Activated CD4-positive, alpha-beta T cell treated with anti-CD3 and anti-CD28 coated beads, Interleukin-10, Interleukin-2, amounts not matched to agents 100 ng/mL and 50 ng/mL, durations not matched to agents 16 hours and 8 hours (primary cell): Measurements from ENCODE around the gene SMIM44.
"Not testable (repeated sequence)": the region's sequence is repeated elsewhere in the genome, so short reads cannot be mapped to it uniquely, and the experiment has no call there.

Experiments
- DNase-seq: peaks from one replicate; pipeline ENCODE4 v3.0.0-alpha.2; 2020

SMIM44 gene

DNA sequence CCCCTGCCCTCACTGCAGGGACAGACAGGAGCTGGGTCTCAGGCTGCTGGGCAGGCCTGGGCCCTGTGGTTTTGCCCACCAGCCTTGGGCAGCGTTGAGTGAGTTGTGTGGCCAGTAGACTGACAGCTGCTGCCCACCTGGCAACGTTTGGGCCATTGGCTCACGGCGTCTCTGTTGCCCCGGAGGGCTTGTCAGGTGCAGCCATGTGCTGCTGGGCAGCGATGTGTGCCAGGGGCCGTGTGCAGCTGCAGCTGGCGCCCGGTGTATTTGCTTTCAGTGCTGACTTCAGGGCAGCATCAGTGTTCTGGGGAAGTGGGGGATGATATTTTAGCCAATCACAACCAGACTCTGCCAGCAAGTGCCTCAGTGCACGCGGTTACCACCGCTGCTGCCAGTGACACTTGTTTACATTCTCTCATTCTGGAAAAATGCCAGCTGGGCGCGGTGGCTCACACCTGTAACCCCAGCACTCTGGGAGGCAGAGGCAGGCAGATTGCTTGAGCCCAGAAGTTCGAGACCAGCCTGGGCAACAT lies 33.5 kb upstream of the SMIM44 start:
- DNase-seq = no peak

DNA sequence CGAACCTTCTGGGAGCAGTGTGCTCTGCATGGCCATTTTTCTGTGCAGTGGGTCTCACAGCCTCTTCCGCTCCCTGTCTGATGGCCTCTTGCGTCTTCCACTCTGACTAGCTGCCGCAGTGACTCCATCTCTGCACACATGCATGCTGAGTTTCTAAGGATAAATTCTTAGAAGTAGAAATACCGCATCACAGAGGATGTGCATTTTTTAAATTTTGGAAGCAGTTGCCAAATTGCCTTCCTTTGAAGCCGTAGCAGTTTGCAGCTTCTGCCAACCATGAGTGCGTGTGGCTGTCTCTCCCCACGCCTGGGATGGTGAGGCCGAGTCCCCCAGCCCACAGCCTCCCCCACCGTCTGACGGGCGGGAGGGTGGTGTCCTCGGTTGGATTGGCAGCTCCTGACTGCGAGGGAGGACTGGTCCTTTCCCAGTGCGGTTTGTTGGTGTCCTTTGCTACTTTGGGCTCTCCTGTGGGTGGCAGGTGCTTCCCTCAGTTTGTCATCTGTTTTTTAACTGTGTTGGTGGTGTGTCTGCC lies 32.7 kb upstream of the SMIM44 start:
- no peak for DNase-seq

DNA sequence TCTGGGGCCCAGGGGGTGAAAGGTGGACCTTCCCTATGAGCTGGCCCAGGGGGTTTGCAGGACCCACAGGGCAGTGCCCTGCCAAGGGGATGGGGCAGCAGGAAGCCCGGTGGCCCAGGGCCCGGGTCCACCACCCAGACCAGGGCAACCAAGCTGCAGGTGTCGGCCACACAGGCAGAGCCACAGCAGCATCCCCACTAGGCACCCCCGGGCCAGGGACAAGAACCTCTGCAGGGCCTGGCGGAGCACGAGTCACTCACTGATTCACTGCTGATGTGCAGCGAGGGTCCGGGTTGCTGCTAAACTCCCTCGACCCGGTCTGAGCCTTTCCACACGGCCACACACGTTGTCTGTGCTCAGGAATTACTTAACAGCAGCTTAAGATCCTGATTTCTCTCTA lies 31.7 kb upstream of the SMIM44 start:
- DNase-seq = no peak

DNA sequence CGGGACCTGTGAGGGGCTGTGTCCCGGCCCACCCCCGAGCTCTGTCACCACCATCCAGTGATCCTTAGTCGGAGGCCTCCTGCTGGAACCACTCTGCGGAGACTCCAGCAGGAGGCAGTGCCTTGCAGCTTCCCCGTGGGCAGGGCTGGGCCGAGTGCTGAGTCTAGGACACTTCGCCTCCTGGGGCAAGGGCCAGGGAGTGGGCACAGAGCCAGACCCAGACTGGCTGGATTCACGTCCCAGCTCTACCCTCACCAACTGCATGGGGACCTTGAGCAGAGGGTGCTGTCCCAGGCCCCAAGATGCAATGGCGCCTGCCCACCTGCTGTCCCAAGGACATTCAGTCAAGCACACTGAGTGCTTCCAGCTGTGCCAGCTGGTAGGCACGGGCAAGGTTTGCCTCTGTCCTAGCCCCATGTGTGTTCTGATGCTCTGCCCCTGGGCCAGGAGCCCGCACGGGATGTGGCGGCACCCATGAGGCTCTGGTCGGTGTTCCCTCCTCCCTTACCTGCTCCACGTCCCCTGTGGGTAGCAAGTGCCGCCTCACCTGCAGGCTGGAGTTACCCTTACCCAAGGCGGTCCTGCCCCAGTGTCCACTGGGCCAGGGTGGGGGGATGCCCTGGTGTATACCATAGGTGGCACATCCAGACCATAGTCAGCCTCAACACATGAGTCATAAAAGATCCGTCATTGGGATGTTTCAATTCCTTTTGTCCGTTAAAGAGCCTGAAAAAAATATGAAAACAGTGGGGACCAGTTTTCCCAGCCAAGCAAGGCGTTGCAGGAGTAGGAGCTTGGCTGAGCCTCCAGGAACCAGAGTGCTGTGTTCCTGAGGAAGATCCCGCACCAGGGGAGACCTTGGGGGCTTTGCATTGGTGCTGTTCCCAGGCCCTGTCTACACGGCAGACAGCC lies 30.2 kb upstream of the SMIM44 start:
- no peak for DNase-seq

DNA sequence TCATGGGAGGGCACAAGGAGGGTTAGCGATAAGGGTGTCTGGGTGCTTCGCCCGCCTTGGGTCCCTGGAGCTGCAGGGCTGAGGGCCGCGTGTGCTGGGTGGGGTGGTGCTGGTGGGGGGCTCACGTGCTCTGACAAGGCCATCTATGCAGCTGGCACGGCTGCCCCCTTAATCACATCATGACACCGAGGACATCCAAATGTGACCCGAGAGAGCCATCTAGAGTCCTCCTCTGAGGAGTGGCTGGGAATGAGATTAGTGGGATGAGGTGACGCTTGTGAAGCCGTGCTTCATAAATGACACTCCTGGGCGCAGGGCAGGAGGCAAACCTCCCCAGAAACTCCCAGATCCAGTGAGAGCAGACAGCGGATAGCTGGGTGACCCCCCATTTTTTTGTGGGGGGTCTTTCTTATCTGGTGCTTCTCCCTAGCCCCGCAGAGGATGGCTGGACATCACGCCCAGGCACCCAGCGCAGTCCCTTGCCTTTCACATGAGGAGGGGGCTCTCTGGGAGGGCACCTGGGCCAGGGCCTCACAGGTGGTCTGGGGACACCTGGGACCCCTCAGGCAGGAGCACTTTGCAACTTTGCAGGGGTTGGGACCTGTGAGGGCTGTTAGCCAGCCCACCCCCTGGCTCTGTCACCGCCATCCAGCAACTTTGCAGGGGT lies 29.5 kb upstream of the SMIM44 start:
- no peak for DNase-seq

DNA sequence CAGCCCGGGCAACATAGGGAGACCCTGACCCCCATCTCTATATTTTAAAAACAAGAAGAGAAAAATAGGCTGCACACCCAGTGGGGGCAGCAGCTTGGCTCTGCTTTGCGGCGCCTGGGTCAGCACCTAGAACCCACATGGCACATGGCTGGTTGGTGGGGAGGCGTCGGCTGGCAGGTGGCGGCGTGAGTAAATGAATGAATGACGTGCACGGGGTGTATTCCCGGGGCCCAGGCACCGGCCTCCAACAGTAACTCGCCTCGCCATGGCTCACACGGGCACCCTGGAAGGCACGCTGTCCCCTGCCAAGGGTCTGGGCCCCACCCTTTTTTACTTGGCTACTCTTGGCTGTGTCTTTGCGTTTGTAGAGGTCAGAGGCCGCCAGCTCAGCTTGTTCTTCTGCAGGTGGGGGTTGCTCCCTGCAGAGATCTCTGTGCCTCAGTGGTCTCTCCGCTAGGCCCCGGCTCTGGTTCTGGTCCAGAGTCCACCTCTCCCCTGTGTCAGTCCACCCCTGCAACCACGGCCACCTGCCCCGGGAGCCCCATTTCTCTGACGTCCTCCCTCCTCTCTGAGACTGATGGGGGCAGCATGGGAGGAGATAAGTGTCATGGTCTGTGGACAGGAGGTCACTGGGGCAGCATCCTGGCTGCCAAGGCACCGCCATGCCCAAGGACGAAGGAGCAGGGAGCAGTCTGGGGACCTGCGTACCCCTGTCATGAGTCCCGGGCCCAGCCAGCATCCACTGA lies 28.4 kb upstream of the SMIM44 start:
- DNase-seq = no peak

DNA sequence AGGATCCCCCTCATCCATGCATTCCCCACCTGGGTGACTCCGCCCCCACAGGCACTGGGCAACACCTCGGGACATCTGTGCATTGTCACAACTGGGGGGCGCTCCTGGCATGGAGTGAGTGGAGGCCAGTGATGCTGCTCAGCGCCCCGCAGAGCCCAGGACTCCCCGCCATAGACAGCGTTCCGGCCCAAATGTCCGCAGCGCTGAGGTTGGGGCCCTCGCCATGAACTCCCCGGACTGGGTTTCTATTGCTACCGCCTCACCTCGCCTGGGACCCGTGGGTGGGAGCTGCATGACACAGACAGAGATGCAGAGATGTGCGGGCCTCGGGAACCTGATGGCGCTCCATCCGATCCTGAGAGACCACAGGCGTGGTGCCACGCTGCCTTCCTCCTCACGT lies 27.5 kb upstream of the SMIM44 start:
- no peak for DNase-seq

DNA sequence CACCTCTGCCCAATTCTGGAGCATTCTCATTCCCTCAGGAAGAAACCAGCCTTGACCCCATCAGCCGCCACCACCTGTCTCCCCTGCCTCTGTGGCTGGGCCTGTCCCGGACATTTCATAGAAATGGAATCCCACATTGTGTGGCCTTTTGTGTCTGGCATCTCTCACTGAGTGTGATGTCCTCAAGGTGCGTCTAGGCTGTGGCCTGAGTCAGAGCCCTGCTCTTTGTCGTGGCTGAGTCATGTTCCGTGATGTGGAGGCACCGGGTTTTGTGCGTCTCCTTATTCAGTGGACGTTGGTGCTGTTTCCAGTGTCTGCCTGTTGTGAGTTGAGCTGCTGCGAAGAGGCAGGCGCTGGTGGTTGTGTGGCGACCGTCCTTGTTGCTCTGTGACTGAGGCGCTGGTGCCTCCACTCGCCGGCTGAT lies 26.3 kb upstream of the SMIM44 start:
- DNase-seq = peak; percentile 18

DNA sequence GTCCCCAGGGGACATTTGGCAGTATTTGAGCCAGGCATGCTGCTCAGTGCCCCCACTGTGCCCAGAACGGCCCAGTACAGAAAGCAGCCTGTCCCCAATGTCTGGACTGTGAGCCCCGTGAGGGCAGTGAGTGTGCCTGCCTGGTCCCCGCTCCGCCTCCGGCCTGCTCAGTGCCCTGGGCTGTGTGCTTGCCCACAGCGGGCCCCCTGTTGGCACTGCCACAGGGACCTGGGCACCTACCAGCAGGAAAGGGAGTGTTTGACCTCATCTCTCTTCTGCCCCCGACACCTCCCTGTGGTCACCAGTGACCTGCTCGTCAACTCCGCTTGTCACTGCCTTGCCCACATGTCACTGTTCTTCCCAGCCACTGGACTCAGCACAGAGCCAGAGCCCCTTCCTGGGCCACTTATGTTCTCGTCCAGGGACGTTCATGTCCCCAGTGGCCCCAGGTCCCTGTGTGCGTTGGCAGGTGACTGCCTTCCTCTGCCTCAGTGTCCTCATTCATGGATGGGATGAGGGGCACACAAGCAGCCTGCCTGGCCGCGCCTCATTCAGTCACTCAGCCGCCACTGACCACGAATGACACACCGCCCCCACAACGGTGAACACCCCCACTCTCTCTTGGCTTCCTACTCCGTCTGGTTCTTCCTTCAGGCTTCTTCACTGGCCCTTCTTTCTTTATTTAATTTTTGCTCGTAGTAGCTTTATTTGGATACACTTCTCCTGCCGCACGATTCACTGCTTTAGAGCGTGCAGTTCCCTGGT lies 25.7 kb upstream of the SMIM44 start:
- DNase-seq = no peak

DNA sequence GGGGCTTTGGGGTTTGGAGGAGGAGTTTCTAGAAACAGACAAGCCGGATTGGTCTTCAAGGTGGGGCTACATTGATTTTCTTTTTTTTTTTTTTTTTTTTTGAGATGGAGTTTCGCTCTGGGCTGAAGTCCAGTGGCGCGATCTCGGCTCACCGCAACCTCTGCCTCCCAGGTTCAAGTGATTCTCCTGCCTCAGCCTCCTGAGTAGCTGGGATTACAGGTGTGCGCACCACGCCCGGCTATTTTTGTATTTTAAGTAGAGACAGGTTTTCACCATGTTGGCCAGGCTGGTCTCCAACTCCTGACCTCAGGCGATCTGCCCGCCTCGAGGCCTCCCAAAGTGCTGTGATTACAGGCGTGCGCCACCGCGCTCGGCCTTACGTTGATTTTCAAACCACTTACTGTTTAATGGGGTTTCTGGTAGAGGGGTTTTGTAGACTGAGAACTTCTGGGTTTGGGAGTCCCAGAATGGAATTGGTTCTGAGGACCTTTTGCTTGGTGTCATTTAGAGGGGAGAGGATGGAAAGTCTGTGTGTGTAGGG lies 24.9 kb upstream of the SMIM44 start:
- DNase-seq = not testable (repeated sequence)

DNA sequence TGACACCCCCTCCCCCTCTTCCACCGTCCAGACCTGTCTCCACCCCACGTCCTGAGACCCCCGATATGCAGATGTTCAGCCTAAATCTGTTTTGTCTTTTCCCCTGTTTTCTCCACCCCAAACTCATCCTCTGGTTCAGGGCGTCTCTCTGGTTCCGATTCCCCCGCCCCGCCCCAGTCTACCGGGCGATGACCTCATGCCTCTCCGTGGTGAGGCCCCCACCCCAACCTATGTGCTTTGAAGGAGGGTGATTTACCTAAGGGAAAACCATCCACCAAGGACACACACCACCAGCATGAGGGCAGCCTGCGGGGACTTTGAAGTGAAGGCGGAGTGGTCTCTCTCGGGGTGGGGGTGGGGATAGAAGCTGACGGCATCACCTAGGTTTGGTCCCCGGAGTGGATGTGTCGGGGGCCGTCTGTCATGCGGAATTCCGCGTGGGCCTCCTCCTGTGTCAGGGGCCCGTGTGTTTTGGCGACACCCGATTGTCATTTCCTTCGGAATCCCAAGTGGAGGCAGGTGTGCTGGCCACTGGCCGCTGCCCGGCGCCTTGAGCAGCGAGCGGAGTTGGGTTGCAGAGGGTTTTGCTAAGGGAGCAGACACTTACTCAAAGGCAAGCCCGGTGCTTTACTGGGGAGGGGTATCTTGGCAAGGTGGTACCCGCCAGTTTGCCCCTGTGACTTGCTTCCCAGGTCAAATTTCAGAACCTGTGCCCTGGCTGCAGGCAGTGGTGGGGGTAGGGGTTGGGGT lies 24.3 kb upstream of the SMIM44 start:
- DNase-seq = peak; percentile 26

DNA sequence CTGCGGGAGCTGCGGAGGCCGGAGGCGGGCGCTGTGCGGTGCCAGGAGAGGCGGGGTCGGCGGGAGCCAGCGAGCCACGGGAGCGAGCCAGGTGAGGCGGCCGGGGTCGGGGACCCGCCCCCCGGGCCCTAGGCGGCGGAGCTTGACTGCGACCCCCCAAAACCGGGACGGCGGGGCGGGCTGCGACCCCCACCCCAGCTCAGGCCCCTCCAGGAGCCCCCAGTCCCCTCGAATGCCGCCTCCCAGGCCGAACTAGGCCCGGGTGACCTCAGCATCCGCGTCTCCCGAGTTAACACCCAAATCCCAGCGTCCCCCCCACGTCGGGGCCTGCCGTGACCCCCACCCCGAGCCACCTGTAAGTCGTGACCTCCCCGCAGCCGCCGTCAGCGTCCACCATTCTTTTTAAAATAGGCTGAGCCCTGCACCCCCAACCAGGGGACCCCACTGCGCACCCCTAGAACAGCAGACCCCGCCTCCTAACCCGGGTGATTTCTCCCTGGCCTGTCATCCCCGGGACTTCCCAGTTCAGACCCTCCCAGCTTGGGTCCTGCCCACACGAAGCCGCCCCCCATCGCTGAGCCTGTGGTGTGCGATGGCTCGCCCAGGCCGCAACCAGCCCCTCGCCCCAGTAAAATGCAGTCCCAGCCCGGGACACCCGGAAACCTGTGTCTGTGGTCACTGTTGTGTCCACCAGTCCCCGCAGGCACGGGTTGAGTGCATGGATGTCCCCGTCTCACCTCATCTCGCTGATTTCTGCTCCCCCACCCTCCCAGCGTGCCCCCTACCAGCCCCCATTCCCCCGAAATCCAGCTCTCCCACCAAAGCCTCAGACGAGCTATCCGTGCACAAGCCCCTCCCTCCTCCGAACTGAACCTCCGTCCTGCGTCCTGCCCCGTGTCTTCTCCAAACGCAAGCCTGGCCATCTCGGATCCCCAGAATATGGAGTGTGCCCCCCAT lies 23.4 kb upstream of the SMIM44 start:
- peak; percentile 34 for DNase-seq

DNA sequence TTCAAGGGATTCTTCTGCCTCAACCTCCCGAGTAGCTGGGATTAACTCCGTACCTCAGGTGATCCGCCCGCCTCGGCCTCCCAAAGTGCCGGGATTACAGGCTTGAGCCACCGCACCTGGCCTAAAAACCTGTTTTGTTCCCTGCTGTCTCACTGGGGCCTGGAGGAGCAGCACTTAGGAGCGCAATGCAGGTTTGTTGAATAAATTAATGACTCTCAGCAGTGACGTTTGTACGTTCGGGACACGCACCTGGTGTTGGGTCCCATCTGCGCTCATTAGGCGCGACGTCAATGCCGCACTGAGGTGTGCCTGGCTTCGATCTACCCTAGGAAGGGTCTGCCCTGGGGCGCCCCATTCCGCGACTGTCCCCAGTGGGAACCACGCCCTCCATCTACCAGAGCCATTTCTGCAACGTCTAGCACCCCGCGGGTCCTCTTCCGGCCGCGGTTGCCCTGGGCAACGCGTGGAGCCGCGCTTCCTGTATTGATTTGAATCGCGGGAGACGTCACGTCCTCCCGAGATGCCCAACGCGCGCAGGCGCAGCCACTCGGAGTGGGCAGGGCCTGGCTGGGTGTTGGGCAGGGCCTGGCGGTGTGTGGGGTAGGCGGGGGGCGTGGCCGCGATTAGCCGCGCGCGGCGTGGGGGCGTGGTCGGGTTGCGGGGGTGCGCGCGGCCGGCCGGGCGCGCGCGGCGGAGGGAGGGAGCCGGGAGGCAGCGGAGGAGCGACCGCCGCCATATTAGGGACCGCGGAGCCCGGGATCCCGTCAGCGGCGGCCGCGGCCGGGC lies 22.6 kb upstream of the SMIM44 start, which contains the start of gene FZR1:
TSS of gene FZR1 (plus strand) at position 714 of the 786 bp plus-strand sequence. CDS start 16,679 bp downstream, outside the sequence.
- peak; percentile 100 for DNase-seq

DNA sequence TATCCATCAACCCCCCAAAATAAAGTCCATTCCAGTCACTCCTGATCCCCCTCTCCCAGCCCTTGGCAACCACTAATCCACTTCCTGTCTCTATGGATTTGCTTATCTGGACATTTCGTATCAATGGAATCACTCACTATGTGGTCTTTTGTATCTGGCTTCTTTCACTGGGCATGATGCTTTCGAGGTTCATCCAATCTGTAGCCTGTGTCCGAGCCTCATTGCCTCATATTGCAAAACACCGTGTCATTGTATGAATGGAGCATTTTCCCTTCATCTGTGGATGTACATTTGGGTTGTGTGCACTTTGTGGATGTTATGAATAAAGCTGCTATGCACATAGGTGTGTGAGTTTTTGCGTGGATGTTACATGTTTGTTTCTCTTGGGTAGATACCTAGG lies 21.5 kb upstream of the SMIM44 start:
- DNase-seq = no peak

DNA sequence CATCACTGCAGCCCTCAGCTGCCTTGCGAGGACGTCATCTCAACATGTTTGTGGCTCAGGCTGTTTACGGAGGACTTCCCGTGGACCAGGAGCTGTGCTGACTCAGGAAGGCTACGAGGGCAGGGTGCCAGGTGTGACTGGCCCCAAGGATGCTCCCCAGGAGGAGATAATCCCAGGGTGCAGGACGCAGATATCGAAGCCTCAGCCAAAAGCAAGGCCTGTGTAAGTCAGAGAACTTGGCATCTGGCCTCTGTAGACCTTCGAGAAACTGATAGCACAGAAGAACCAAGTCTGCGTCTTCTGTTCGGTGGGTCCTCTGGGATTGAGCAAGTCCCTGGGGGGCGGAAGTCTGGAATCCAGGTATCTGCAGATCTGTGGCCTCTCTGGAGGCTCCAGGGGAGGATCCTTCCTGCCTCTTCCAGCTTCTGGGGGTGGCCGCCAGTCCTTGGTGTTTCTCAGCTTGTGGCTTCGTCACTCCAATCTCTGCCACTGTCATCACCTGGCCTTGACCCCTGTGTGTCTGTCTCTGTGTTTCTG lies 19.9 kb upstream of the SMIM44 start:
- DNase-seq = no peak

DNA sequence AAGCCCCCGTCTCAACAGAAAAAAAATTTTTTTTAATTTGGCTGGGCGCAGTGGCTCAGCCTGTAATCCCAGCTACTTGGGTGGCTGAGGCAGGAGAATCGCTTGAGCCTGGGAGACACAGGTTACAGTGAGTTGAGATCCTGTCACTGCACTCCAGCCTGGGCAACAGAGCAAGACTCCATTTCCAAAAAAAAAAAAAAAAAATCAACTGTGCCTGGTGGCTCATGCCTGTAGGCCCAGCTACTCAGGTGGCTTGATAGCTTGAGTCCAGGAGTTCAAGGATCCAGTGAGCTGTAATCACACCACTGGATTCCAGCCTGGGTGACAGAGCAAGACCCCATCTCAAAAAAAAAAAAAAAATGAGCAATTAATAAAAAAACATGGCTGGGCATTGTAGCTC lies 18.5 kb upstream of the SMIM44 start:
- no peak for DNase-seq

DNA sequence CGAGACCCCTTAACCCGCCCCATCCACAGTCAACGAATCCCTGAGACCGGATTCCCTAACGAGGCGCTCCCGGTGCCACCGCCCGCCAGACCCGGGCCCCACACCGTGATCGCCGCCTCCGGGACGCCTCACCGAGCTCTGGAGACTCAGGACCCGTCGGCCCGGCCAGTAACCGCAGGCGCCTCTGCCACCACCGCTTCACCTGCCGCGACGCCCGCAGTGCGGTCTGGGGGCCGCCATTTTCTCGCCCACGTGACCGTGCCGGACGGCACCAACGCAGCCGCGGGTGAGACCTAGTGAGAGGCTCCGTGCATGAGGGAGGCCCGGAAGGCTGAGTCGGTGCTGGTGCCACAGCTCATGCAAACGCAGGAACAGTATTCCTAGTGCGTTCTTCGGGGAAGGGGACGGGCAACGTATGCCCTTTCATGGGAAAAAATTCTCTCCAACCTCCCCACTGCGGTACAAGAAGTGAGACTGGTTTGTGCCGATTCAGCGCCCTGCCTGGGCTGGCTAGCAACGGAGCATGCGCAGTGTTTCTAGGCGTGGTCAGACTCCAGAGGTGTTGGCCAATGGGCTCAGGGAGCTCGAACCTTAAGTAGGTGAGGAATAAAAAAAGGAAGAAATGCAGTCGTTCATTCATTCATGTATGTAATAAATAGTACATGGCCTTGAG lies 17.3 kb upstream of the SMIM44 start, which contains the start of gene DOHH:
TSS of gene DOHH (minus strand) at position 246 of the 673 bp plus-strand sequence. CDS start 3,860 bp downstream, outside the sequence.
- DNase-seq = peak; percentile 98
